ENCODE data around the gene IPMK. TPM values are rescaled to one million over a fixed set of nuclear protein-coding genes. Genes with fewer than 3 reads are reported as not detected.
"Not testable (repeated sequence)": the region's sequence is repeated elsewhere in the genome, so short reads cannot be mapped to it uniquely, and the experiment has no call there.

Gene IPMK
- total and polyA plus RNA-seq, 9 donors, result 1.5 to 4.3 (median 2.8) TPM

DNA sequence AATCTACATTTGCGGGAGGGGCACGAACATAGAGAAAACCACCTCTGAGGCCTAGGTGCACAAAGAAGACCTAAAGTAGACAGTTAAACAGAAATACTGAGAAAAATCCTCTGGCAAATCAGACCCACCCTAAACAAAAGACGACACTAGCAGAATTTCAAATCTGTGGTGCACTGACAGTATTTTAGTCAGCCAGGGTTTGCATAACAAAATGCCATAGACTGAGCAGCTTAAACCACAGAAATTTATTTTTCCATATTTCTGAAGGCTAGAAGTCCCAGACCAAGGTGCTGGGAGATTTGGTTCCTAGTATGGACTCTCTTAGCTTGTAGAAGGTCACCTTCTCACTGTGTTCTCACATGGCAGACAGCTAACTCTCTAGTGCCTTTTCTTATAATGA, 26.3 kb downstream of the IPMK start:
- Histone ChIP-seq H3K27me3 (no peaks in the 10 kb centered on the region), H3K36me3 (no peaks in the 10 kb centered on the region), H3K27ac (no peak overlapping the region), H3K4me1 (ENCODE audit: insufficient read depth) (no peaks in the 10 kb centered on the region), H3K4me3 (no peak overlapping the region), H3K9me3 (no peaks in the 10 kb centered on the region)
- TF ChIP-seq EP300 (IDR thresholded peaks at IDR 0.05) (no peak), POLR2A (IDR thresholded peaks at IDR 0.05) (no peak), CTCF (IDR thresholded peaks at IDR 0.05) (no peak)
- DNase-seq, result no peak
- intact Hi-C loops (cut with DNase I), result no loop called here
- 75 to 91% (median 79%) methylated on average over 3 of the region's 3 CpGs for WGBS, 3 donors

GRCh38 chr10:58240531-58240930, 27.2 kb downstream of the IPMK start:
- WGBS, 3 donors, result 81 to 86% (median 81%) methylated on average over 4 of the region's 4 CpGs
- DNase-seq, result no peak
- no peak overlapping the region for H3K4me3 ChIP-seq
- no peaks in the 10 kb centered on the region for H3K27me3 ChIP-seq
- no peaks in the 10 kb centered on the region for H3K4me1 ChIP-seq (ENCODE audit: insufficient read depth)
- TF ChIP-seq EP300 (IDR thresholded peaks at IDR 0.05) (no peak), CTCF (IDR thresholded peaks at IDR 0.05) (no peak), POLR2A (IDR thresholded peaks at IDR 0.05) (no peak)
- no peaks in the 10 kb centered on the region for H3K9me3 ChIP-seq
- no peaks in the 10 kb centered on the region for H3K36me3 ChIP-seq
- intact Hi-C loops (cut with DNase I), result no loop called here
- no peak overlapping the region for H3K27ac ChIP-seq

GRCh38 chr10:58239561-58240169, 28.0 kb downstream of the IPMK start:
- Histone ChIP-seq H3K4me3 (no peak overlapping the region), H3K27me3 (no peaks in the 10 kb centered on the region), H3K9me3 (no peaks in the 10 kb centered on the region), H3K4me1 (ENCODE audit: insufficient read depth) (no peaks in the 10 kb centered on the region), H3K36me3 (no peaks in the 10 kb centered on the region), H3K27ac (no peak overlapping the region)
- TF ChIP-seq POLR2A (IDR thresholded peaks at IDR 0.05) (no peak), EP300 (IDR thresholded peaks at IDR 0.05) (no peak), CTCF (IDR thresholded peaks at IDR 0.05) (no peak)
- no peak for DNase-seq
- intact Hi-C loops (cut with DNase I), result no loop called here
- WGBS, 3 donors, result 72 to 80% (median 74%) methylated on average over 5 of the region's 5 CpGs

DNA sequence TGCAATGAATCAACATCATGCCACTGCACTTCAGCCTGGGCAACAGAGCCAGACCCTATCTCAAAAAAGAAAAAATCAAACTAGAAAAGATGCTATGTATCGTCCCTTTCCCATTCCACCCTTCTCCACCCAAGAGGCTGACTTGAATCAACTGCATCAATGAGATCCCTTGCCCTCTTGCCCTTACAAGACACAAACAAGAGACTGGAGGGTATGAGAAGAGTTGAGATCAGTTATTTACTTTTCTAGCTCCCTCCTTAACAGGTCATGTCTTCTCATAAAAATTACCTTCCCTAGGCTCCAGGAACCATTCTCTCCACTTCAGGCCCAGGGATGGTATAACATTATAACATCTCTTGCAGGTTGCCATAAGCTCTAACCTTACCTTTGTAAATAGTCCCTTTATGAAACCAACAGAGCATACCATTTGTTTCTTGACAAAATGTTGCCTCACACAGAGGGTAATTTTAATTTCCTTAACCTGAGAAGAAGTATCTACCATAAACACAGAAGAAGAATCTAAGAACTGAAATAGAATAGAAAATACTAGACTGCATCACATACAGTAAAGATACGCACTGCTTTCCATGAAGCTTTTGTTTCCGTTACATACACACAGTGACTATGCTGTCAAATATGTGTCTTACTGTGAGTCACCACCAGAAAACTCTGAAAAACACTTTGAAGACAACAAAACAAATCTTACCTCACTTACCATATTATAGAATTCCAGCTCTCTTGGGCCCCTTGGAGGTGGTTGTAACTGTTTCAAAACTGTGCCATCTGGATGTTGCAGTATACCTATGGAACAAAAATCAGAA, 30.5 kb downstream of the IPMK start:
- H3K27ac ChIP-seq, result no peak overlapping the region
- H3K9me3 ChIP-seq, result no peaks in the 10 kb centered on the region
- no peaks in the 10 kb centered on the region for H3K36me3 ChIP-seq
- DNase-seq, result no peak
- no peaks in the 10 kb centered on the region for H3K27me3 ChIP-seq
- intact Hi-C loops (cut with DNase I), result no loop called here
- TF ChIP-seq POLR2A (IDR thresholded peaks at IDR 0.05) (no peak), CTCF (IDR thresholded peaks at IDR 0.05) (no peak), EP300 (IDR thresholded peaks at IDR 0.05) (no peak)
- no peak overlapping the region for H3K4me3 ChIP-seq
- 86 to 93% (median 93%) methylated on average over 3 of the region's 3 CpGs for WGBS, 3 donors
- no peaks in the 10 kb centered on the region for H3K4me1 ChIP-seq (ENCODE audit: insufficient read depth)

GRCh38 chr10:58229856-58230255, 37.8 kb downstream of the IPMK start:
- not testable (repeated sequence) for H3K36me3 ChIP-seq
- WGBS, 3 donors, result 88 to 97% (median 93%) methylated on average over 7 of the region's 7 CpGs

More at GRCh38 chr10:58229856-58230255, 37.8 kb downstream of the IPMK start:
- H3K4me1 ChIP-seq (ENCODE audit: insufficient read depth); H3K27ac ChIP-seq; H3K9me3 ChIP-seq; DNase-seq; H3K4me3 ChIP-seq; H3K27me3 ChIP-seq; intact Hi-C loops (cut with DNase I): not testable (repeated sequence)

Data from ovary (tissue), 9 donors.